8988T (cell line): ENCODE measurements around the gene GRHL1.
"Not testable (repeated sequence)": the region's sequence is repeated elsewhere in the genome, so short reads cannot be mapped to it uniquely, and the experiment has no call there.

ENCODE experiments used
- DNase-seq: peaks from one replicate; pipeline ENCODE4 v3.0.0; 2011

The GRHL1 gene

DNA sequence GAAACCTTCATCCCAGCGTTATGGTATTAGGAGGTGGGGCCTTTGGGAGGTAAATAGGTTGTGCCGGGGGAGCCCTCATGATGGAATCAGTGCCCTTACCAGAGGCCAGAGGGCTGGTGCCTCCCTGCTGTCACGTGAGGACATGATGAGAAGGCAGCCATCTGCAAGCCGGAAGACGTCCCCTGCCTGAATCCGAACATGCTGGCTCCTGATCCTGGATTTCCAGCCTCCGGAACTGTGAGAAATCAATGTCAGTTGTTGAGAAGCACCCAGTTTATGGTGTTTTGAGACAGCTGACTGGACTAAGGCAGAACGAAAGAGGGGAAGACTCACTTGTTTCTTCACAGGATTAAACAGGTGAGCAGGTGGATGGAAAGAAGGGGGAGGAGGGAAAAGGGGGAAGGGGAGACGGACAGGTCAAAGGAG lies 78.8 kb downstream of the GRHL1 start:
- DNase-seq, result no peak

DNA sequence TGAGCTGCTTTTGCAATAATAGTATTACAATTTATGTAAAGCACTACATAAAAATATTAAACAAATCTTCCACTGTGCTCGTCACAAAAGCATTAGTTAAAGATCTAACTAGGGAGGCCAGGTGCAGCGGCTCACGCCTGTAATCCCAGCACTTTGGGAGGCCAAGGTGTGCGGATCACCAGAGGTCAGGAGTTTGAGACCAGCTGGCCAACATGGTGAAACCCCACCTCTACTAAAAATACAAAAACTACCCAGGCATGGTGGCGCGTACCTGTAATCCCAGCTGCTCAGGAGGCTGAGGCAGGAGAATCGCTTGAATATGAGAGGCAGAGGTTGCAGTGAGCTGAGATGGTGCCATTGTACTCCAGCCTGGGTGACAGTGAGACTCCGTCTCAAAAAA lies 79.3 kb downstream of the GRHL1 start:
- DNase-seq, result not testable (repeated sequence)

DNA sequence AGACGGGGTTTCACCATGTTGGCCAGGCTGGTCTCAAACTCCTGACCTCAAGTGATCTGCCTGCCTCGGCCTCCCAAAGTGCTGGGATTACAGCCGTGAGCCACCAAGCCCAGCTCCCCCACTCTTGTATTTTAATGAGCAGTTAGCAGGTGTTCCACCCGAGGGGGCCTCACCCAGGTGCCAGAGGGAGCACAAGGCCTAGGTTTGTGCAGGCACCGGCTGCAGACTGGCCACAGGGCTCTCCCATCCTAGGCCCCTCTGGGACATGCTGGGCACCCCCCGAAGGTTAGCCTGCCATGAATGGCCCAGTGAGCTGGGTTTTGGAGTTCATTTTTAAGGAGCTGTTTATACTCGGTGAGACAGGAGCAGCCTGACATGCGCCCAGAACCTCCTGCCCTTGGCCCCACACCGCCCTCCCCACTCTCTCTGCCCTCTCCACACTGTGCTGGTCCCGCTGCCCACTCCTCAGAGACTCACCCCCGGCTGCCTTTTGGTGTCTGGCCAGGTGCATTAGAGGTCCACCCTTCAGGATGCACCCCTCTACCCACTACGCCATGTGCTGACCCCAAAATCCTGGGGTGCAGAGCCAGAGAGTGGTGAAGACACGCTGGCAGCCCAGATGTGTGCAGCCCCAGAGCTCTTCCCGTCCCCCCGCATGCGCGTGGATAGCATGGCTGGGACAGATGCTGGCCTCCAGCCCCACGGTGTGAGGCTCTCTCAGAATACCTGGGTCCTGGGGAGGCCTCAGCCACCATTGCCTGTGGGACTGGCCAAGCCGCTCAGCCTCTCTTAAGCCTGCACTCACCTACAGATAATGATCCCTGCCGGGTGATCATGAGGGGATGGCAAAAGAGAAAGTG lies 80.6 kb downstream of the GRHL1 start:
- no peak for DNase-seq

DNA sequence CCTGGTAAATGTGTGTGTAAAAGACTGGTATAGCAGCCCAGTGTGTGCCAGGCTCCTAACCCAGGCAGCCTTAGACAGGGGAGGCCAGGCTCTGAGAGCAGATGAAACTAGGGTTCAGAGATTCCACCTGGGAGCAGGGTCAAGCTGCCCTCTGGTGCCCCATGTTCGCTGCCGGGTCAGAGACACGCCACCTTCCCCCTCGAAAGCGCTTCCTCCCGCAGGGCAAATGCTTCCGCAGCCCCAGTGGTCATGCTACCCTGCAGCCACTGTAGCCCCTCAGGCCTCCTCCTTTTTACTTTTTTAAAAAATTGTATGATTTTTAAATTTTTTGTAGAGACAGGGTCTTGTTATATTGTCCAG lies 81.2 kb downstream of the GRHL1 start:
- DNase-seq, result no peak

DNA sequence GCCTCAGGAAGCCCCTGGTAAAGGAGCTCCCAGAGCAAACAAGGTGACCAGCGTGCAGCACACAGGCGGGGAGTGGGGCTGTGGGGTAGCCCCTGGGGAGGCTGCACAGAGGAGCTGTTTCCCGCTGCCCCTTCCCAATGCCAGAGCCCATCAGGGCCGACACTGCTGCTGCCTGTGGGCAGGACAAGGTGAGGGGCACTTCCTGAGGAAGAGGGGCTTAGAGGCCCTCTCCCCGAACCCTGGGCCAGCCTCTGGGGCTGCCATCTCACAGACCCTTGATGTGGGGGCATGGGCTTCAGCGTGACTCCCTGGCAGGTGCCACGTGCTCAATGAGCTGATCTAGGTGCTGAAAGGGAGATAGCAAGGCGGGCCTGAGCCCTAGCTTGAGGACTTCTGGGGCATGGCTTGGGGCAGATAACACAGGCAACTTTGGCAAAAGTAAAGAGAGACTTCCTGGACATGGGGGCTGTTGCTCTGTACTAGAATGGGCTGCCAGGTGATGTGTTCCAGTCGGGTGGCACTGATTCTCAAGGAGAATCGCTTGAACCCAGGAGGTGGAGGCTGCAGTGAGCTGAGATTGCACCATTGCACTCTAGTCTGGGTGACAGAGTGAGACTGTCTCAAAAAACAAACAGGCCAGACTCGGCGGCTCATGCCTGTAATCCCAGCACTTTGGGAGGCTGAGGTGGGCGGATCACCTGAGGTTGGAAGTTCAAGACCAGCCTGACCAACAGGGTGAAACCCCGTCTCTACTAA lies 81.9 kb downstream of the GRHL1 start:
- no peak for DNase-seq

DNA sequence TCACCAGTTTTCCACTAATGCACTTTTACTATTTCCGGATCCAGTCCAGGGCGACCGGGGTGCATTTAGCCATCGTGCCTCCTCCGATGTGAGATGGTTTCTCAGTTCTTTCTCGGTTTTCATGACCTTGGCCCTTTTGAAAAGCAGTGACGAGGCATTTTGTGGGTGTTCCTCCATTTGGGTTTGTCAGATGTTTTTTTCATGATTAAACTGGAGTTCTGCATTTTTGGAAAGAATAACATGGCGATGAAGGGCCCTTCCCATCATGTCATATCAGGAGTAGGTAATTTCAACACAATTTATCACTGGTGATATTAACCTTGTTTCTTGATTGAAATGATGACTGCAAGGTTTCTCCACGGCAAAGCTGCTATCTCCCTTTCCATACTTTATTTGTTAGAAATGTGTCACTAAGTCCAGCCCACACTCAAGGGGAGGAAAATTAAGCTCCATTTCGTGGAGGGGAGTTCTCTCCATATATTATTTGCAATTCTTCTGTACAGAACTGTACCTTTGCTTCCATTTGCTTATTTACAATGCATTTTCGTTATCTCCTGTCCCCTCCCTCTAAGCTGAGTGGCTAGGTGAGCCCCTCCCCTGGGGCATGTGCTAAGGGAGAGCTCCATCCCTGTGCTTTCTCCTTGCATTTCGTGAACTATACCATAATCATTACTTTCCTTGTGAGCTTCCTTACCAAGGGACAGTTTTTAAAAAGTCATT lies 83.0 kb downstream of the GRHL1 start:
- no peak for DNase-seq

DNA sequence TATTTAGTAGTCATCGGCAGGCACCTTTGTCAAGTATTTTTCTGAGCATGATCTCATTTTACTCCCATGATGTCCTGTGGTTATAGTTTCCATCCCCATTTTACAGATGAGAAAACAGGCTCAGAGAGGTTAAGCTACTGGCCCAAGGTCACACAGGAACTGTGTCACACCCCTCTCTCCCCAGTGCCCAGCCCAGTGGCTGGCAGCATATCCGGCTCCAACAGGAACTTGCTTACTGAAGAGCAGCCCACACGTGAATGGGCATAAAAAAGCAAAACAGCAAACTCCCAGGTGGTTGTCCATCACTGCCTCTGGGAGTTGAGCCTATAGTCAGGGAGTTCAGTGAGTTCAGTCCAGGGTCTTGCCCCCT lies 83.5 kb downstream of the GRHL1 start:
- no peak for DNase-seq

DNA sequence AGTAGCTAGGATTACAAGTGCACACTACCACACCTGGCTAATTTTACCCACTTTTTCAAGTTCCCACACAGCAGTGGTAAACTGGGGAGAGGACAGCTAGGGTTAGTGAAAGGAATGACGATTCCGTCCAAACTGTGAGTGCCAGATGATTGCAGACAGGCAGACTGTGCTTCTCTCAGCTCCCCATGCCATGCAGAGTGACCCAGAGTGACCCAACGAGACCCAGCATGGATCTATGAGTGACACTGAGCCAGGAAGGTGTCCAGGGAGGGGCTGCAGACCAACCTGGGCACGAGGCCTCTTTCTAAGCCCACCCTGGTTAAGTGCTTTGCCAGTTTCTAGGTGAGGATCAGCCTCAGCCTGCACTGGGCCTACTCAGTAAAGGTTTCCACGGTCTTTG lies 84.1 kb downstream of the GRHL1 start:
- no peak for DNase-seq

DNA sequence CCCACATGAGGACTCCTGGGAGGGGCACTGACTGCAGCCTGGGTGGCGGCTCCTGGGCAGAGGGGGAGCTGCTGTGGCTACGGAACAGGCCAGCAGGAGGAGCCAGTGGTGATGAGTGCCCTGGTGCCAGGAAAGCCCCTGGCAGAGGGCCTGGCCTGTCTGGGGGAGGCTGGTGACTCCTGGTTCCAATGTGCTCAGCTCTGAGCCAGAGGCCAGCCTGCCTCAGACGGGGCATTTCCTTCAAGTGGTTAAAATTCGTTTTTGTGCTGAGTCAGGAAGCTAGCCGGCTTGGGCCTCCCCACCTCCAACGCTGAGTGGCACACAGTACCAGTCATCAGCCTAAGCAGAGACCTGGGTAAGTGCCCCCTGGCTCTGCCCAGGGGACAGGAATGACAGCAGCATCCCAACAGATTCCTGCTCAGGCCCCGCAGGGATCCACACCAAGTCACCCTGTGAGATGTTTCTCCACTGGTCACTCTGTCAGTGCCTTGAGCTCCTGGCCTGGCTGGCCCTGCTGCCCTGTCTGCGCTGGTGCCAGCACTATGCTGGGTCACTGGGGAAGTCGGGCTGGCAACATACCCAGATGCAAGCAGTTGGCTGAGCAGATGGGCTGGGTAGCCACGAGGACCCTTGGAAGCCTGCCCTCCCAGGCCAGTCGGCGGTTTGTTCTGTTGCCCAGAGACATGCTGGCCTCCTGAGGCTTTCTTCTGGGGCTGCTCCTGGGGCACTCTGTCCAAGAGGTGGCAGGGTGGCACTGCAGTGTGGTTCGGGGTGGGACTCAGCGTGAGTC lies 84.8 kb downstream of the GRHL1 start:
- peak; percentile 91 for DNase-seq

DNA sequence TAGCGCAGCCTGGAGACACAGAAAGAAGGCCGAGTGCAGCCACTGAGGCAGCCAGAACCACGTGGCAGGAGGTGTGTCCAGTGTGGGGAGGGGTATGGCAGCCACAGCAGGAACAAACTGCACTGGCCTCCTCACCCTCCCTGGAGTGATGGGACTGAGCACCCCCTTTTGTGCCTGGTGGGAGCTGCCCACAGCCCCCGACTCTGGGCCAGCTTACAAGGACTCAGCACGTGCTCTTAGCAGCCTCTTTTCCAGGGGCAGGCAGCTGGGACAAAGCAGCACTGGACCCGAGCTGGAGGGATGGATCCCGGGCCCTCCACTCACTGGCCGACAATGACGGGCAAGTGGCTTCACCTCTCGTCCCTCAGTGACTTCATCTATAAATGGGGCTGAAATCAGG lies 86.6 kb downstream of the GRHL1 start:
- DNase-seq, result no peak

DNA sequence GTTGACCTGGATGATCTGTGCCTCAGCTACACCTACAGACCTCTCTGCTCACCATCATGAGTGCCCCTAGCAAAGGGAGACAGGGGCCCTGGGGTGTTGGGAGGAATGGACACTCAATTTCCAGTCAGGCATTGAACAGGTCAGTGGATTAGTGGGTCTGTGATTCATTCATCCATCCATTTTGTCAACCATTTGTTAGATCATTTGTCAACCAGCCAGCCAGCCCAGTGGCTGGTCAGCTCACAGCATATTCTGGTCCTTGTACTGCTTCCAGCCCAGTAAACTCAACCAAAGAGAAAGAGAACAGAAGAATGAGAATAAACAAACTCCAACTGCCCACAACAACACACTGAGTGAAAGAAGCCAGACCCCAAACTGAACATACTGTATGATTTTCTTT lies 87.2 kb downstream of the GRHL1 start:
- DNase-seq, result no peak

DNA sequence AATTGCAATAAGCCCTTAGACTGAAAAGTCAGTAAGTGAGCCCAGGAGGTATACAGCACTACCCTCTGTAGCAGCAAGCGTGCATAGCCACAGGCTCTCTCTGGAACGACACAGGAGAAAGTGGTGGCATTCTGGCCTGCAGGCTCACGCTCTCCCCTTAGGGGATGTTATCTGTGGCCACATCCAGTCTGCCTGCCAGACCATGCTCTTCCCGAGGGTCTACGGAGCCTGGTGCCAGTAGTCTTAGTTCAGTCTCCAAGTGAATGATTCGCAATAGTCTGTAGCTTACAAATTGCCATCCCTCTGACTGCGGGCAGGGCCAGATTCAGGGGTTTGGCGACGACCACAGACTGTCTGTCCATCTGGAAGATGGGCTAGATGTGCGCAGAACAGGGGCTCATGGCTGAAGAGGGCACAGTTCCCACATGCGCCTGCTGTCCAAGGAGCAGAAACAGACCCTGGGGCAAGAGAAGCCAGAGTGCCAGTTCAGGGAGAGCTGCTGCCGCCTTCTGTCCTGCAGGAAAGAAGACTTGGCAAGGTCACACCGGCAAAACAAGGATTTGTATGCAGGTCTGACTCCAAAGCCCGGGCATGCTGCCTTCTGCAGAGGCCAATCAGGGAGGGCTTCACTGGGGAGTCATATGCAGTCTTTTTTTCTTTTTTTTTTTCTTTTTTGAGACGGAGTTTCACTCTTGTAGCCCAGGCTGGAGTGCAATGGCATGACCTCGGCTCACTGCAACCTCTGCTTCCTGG lies 88.3 kb downstream of the GRHL1 start:
- no peak for DNase-seq

DNA sequence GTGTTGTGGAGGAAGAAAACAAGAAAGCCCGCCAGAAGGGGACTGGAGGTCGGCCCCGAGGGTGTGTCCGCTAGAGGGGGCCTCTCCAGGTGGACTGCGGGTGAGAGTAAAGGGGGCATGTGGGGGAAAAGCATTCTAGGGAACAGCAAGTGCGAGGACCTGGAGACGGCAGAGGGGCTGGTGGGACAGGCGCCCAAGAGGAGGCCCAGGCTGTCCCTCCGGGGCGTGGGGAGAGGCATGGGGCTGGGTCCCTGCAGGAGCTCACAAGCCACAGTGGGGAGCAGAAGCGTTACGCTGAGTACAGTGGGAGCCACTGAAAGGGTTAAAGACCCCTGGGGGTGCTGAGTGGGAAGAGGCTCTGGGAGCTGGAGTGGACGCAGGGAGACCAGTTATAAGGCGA lies 90.2 kb downstream of the GRHL1 start:
- no peak for DNase-seq

DNA sequence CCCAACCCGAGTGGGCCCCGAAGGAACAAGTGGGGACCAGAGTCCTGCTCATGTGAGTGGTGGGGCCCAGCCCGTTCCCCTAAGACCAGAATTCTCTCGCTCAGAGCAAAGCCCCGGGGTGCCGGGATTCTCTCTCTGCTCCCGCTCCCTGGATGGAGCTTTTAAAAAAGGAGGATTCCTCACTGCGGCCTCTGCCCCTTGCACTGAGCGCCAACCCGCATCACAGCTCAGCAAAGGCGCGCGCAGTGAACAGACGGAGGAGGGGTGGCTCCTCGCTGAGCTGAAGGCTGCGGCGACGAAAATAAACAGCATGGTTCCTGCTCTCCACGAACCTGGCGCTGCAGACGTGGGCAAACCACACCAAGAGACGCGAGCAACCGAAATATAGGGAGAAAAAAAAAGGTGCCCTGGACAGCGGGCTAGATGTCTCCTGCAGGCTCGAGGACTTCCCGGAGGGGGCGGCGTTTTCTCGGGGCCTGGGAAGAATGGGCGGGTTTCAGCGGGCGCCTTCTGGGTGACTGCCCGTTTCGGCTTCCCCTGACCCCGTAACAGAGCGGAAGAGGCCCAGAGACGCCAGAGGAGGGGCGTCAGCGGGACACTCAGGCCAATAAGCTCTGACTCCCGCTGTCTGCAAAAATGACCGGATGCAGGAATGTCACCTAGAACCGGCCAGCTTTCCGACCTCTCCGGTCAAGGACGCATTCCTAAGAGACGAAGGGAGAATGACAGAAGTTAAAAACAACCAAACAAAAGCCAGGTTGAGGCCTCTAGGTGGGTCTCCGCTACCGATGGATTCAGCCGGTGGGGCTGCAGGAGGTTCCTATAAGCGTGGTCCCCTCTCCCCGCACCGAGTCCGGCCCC lies 91.0 kb downstream of the GRHL1 start:
- peak; percentile 64 for DNase-seq

DNA sequence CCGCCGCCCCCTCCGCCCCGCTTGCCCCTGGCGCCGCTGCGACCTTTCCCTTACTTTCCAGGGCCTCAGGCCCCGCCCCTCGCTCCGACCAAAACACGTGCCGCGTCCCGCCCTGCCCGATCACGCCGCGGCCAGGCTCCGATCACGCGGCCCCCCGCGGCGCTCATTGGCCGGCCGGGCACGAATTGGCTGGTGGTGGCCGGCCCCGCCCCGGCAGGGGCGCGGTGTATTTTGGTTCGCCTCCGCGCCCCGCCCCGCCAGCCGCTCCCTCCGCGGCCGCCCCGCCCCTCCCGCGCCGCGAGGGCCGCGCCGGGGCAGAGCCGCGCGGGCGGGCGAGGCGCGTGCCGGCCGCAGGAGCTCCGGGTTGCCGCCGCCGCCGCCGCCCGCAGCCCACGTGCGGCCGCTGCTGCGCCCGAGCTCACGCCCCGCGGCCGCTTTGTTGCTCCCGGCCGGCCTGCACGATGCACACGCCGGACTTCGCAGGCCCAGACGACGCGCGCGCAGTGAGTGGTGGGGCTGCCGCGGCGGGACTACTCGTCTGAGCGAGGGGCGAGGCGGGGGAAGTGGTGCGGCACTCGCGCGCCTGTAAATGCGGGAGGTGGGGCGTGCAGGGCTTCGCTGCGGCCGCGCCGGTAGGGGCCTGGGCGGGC lies 91.9 kb downstream of the GRHL1 start, which contains the start of gene KLF11:
Gene KLF11 (plus strand): TSS at position 295 of the 650 bp plus-strand sequence. CDS start 167 bp downstream, at position 462.
- DNase-seq, result peak; percentile 97

DNA sequence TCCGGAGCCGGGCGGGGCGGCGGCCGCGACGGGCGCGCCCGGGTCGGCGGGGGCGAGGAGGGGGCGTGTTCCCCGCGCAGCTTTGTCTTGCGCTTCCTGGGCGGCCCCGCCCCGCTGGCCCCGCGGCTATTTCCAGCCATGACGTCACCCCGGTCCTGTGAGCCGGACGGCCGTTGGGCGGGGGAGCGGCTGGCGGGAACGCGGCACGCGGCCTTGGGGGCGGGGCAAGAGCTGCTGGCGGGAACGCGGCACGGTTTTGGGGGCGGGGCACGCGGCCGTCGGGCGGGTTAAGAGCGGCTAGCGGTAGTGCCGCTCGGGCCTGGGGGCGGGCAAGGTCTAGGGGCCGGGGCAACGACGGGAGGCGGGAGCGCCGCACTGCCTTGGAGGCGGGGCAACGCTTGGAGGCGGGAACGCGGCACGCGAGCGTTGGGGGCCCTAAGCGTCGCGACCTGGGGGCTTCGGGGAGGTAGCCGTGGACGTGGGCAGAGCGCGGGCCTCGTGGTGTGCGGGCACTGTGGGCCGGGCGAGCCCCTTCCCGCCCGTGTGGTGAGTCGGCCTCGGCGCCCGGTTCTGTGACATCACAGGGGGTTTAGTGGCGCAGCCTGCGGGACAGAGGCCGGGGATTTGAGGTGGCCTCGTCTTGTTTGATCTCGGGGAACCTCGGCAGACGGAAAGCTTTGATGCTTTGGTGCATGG lies 92.6 kb downstream of the GRHL1 start:
- peak; percentile 94 for DNase-seq

DNA sequence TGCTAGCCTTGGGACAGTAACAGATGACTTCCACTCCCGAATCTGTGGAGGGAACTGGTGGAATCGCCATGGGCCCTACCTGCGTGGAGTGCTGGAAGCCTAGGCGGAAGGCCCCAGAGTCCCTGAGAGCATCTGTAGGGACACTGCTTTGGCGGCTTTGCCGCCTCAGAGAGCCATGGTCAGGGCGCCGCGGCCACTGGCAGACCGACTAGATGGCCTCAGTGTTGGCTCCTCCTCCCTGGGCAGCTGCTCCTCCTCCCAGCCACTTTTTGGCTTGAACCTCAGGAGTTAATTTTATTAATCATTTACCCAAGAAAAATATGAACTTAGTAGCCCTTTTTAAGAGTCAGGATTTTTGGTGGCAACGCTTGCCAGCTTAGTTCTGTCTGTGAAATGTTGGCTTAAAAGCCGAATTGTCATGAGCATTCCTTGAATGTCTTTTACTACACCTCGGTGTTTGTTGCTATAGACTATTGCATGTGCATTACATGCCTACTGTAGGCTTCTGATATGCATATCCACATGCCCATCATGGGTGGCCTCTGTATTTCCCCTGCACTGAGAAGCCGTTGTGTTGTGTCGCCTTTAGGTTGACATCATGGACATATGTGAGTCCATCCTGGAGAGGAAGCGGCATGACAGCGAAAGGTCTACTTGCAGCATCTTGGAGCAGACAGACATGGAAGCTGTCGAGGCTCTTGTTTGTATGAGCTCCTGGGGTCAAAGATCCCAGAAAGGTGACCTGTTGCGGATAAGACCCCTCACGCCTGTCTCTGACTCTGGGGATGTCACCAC lies 94.3 kb downstream of the GRHL1 start:
- no peak for DNase-seq

DNA sequence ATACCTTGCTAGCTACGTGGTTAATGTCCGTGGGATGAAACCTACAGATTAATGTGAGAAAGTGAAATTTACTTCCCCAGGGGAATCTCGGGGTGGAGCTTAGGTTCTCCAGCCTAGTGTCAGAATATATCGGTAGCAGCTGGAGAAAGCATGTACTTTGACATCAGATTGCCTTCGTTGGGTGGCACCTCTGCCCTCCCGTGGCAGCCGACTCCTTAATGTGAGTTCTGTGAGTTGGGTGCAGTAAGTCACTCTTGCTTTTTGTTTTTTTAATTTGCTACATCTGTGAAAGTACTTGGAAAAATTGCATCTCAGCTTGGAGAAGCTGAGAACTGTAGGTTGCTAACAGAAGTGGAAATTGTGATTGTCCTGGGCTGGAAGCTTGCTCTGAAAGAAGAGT lies 95.4 kb downstream of the GRHL1 start:
- no peak for DNase-seq
